SK-N-MC (cell line): Measurements from ENCODE around the gene HEPN1.
"Not testable (repeated sequence)": the region's sequence is repeated elsewhere in the genome, so short reads cannot be mapped to it uniquely, and the experiment has no call there.

Experiments used
- DNase-seq: peaks from one replicate; pipeline ENCODE4 v3.0.0-alpha.2; 2011; ENCODE audit warnings: low read depth, low spot score
- H3K27ac ChIP-seq: fragments of 200-600 bp; sonication (generic); 2 replicates; pipeline ENCODE4 v1.5.1; 2016; ENCODE audit warnings: mixed run types
- H3K36me3 ChIP-seq: fragments of 200-600 bp; sonication (generic); 2 replicates; pipeline ENCODE4 v1.6.1; 2017; ENCODE audit warnings: antibody characterized with exemption, low read length, mixed read lengths; ENCODE audit not compliant: insufficient read depth
- H3K4me3 ChIP-seq: fragments of 200-600 bp; sonication (generic); 2 replicates; pipeline ENCODE4 v1.5.1; 2016
- H3K9ac ChIP-seq: fragments of 200-600 bp; sonication (generic); 2 replicates; pipeline ENCODE4 v1.8.0; 2017; ENCODE audit warnings: mixed run types, mixed read lengths; ENCODE audit not compliant: insufficient read length
- H3K9me3 ChIP-seq: fragments of 200-600 bp; sonication (generic); 2 replicates; pipeline ENCODE4 v1.6.1; 2017; ENCODE audit warnings: low read depth, mild to moderate bottlenecking, antibody characterized with exemption, low read length, moderate library complexity, mixed read lengths
- EZH2 ChIP-seq: fragments of 200-600 bp; sonication (generic); IDR thresholded peaks from one replicate; pipeline ENCODE4 v1.6.1; 2017; ENCODE audit warnings: antibody characterized with exemption
- FOXP2 ChIP-seq: optimal IDR thresholded peaks from 2 replicates; pipeline ENCODE3; 2011; ENCODE audit warnings: mild to moderate bottlenecking, moderate library complexity; ENCODE audit not compliant: insufficient read depth; ENCODE audit errors: extremely low read length, control extremely low read depth
- POLR2AphosphoS5 ChIP-seq: IDR thresholded peaks from 2 replicates; pipeline ENCODE4 v1.6.1; 2012; ENCODE audit warnings: mild to moderate bottlenecking, low read depth, low read length, borderline replicate concordance

HEPN1 gene

DNA sequence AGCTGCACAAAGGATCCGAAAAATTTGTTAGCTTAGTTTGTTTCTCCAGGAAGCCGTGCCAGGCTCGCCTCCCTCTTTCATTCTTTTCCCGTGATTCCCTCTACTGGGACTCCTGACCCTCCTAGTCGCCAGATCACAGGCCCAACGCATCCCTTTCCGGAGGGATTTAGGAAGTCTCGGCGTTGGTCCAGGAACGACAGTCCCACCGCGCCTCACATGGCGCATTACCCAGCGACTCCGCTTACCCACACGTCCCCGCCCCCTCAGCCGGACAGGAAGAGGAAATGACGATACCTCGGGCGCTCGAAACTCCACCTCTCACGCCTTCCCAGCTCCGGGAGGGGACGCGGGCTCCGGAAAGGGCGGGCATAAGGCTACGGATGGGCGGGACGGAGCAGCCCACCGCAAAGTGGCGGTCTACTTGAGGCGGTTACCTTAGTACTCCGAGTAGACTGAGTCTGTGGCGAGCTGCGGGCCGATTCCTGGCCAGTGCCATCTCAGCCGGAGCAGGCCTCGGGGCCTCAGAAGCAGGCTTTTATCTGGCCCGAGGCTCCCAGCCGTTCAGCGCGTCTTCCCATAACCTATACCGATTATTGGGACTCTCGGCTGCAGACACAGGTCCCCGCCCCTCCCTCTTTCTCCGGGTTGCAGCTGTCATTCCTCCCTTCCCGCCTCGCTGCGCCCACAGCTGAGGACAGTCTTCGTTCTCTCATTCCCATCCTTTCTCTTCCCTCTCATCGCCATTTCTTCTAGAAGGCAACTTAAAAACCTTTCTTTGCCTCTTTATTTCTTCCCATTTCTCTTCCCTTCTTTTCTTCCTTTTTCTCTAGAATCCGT lies 34.9 kb downstream of the HEPN1 start, which contains the start of gene CCDC15:
TSS of gene CCDC15 (plus strand) at position 450 of the 837 bp plus-strand sequence. CDS start 531 bp downstream, outside the sequence.
- Histone ChIP-seq H3K9me3 (no peaks in the 10 kb centered on the region), H3K27ac (no peak within 1 kb of the TSS)
- peak; percentile 84 for DNase-seq

DNA sequence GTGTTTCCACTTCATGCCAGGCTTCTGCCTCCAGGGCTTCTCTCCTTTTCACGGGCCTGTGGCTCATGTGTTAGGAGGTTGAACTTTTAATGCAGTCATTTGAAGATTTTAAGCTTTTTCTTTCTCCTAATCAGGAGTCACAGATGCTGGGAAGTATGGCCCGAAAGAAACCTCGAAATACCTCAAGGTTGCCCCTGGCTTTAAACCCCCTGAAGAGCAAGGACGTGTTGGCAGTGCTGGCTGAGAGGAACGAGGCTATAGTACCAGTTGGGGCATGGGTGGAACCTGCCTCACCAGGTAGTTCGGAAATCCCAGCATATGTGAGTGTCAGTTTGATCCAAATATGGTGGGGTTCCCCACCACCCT lies 35.5 kb downstream of the HEPN1 start:
- no peaks in the 10 kb centered on the region for H3K36me3 ChIP-seq
- DNase-seq, result no peak
- peak overlapping the region; percentile 74 for H3K9ac ChIP-seq
- H3K9me3 ChIP-seq, result no peaks in the 10 kb centered on the region
- peak overlapping the region; percentile 76 for H3K4me3 ChIP-seq
- H3K27ac ChIP-seq, result no peak overlapping the region
- TF ChIP-seq EZH2 (no peak), POLR2AphosphoS5 (no peak), FOXP2 (no peak)

More for the DNA sequence above, 34.9 kb downstream of the HEPN1 start, which contains the start of gene CCDC15:
- TF ChIP-seq FOXP2 (no peak), EZH2 (no peak), POLR2AphosphoS5 (peak; percentile 96)
- H3K9ac ChIP-seq, result peak within 1 kb of the TSS; percentile 93
- peak within 1 kb of the TSS; percentile 76 for H3K4me3 ChIP-seq
- no peaks in the 10 kb centered on the region for H3K36me3 ChIP-seq

DNA sequence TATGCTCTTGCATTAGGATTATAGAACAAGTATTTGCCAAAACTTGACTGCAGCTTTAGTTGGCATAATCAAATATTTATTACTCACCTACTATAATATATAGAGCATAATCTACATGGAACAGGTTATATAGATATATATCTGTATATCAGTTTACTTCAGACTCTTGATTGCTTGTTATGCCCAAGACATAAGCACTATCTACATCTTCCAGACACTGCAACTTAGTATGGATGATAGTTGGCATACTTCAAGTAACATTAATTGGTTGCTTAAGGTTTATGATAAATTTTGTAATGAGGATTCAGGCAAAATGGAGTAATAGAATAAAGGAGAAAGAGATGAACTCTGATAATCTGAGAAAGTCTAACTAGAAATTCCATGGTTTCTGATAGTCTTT lies 36.0 kb downstream of the HEPN1 start:
- peak overlapping the region; percentile 74 for H3K9ac ChIP-seq
- DNase-seq, result no peak
- TF ChIP-seq POLR2AphosphoS5, result no peak
- TF ChIP-seq EZH2, result no peak
- no peak for TF ChIP-seq FOXP2
- no peaks in the 10 kb centered on the region for H3K9me3 ChIP-seq
- H3K27ac ChIP-seq, result no peak overlapping the region
- no peaks in the 10 kb centered on the region for H3K36me3 ChIP-seq
- H3K4me3 ChIP-seq, result peak overlapping the region; percentile 76

DNA sequence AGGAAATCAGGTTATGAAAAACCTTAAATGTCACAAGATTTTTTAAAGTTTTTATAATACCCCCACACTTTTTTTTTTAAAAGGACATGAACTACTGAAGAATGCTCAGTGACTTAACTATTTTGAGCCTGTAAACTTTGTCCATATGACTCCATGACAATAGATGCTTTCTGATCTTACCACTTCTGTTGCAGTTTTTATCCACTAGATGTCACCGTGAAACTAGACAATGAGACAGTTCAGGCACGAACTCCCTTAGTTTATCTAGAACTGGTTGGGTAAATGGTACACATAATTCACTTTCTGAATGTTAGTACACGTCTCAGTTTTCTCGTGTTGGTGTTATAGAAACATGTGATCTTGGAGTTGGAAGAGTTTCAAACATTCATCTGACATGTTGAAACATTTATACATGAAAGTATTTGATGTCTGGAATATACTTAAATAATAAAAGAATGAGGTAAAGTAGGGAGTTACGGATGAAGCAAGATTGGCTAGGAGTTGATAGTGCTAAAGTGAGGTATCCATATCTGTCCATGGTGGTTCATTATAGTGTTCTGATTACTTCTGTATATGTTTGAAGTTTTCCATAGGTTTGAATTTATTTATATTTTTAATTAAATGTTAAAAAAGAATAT lies 43.0 kb downstream of the HEPN1 start:
- H3K36me3 ChIP-seq, result no peaks in the 10 kb centered on the region
- H3K9me3 ChIP-seq, result no peaks in the 10 kb centered on the region
- H3K9ac ChIP-seq, result no peak overlapping the region
- H3K27ac ChIP-seq, result no peak overlapping the region
- peak; percentile 48 for DNase-seq
- TF ChIP-seq POLR2AphosphoS5 (no peak), FOXP2 (no peak), EZH2 (no peak)
- H3K4me3 ChIP-seq, result no peak overlapping the region

DNA sequence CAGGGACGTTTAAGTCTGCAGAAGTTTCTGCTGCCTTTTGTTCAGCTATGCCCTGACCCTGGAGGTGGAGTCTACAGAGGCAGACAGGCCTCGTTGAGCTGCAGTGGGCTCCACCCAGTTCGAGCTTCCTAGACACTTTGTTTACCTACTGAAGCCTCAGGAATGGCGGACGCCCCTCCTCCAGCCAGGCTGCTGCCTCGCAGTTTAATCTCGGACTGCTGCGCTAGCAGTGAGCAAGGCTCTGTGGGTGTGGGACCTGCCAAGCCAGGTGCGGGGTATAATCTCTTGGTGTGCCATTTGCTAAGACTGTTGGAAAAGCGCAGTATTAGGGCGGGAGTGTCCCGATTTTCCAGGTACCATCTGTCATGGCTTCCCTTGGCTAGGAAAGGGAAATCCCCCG lies 49.1 kb downstream of the HEPN1 start:
- not testable (repeated sequence) for H3K36me3 ChIP-seq, DNase-seq, H3K9me3 ChIP-seq

More for the DNA sequence above, 49.1 kb downstream of the HEPN1 start:
- H3K4me3 ChIP-seq, H3K9ac ChIP-seq, H3K27ac ChIP-seq: not testable (repeated sequence)
